ENCODE results near the gene EVX1. TPM values are rescaled to one million over a fixed set of nuclear protein-coding genes. Genes with fewer than 3 reads are reported as not detected.

The EVX1 gene
- total RNA-seq, 1 donor from 2014 or later, result not detected

DNA sequence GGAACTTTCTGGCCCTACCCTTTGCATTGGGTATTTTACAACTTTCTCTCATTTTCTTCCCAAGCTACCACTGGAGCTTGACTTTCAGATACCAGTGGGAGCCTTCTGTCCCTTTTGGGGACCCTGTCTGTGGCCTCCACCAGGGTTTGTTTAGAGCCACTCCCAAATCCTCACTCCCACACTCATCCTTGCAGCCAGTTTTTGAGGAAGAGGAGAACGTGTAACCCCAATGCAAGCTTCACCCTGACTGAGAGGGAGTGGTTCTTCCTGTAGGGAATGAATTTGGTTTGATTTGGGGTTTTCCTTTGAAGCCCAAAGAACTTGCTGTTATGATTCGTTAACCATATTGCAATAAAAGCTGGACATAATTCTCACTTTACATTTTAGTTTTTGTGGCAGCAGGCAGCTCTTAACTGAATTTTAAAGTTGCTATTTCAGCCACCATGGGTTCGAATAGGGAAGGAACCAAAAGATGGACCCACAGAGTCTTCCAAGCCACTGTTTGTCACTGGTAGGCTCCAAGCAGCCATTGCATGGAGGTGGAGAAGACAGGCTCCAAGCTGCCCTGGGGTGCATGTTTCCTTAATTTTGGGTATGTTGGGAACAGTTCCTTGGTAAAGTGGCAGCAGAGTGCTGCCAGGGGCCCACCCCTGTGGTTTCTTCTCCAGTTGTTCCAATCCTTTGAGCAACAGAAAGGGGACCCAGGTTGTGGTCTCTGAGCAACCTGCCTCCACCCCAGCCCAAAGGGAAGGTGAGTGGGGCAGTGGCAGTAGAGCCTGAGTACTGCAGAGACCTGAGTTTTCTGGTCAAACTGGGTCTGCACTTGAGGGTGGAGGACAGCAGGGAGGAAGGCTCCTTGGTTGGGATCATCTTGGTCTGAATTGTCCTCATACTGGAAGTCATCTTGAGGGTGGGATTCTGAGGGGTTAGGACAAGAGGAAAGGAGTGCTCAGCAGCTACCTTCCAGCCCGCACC lies 5.1 kb downstream of the EVX1 start:
- intact Hi-C loops (cut with micrococcal nuclease), result no loop called here

DNA sequence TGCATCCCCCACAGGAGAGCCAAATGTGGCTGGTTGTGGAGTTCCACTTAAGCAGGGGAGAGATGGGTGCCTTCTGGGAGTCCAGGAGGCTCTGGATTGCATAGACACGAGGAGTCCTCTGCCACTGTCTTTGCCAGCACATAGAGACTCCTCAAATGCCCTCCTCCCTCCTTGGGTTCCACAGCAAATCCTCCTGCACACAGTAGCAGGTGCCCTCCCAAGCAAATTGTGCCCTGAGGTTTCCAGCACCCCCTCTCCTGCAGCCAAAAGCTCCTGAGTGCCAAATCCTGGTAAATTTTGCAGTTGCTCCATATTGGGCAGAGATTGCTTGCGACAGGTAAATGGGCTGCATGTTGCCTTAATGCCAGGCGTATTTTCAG lies 5.8 kb downstream of the EVX1 start:
- intact Hi-C loops (cut with micrococcal nuclease), result no loop called here

DNA sequence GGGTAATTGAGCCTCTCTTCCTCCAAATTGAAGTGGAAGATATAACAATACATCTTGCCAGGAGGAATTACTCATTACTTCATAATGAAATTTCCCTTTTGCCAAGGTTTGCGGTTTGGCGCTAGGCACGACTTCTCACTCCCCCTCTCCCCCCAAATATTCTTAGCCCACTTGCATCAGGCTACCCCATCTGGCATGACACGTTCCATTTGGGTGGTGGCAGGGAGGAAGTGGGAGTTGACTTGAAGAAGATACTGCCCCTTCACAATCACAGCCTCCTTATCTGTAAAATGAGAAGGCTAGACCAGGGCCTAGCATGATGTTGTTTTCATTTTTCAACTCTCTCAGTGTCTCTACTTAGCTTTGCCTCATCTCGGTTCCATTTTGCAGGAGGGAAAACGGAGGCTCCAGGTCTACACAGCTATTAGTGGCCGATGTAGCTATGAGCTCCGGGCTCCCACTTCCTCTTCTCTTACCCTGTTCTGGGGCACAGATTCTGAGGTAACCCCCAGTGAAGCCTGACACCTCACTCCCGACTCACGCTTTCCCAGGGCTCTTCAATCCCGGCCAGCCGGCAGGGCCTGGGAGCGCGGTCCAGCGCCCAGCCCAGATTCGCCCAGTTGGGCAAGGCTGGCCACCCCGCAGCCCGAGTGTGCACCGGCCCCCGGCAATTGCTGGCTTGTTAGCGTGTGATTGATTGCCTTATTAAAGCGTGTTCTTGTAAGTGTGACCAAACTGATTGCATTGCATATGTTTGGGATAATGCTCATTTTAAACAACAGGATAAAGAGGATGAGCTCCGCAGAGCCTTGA lies 6.5 kb downstream of the EVX1 start:
- intact Hi-C loops (cut with micrococcal nuclease), result no loop called here

DNA sequence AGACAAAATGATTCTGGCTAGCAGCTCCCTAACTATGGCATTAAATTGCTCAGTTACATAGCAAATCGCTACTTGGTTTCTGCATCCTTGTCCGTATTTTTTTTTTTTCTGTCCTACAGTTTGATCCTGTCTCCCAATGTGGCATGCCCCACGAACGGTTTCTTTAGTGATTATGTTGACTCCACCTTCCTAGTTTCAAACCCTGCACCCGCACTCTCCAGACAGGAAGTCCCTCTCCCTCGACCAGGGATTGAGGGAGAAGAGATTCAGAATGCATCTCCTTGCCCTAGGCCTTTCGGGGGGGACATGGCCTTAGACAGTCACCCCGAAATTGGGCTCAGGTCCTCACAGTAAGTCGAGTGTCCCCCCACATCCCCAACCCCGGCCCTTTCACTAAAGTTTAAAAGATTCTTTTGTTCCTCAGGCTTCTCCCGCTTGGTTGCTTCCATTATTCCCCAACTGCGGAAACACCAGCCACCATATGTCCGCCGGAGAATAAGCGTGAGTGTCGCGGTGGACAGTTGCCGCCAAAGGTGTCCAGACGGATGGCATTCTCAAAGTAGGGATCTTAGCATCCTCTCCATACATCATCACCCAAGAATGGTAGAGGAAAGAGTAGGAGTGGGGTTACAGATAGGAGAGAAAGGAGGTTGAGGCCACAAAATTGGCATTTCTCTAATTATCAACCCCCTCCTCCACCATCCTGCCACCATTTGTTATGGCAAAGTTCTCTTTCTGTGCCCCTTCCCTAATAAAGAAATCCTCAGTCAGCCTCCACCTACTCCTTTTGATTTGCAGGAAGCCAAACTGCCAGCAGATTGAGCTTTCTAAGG lies 7.3 kb downstream of the EVX1 start:
- intact Hi-C loops (cut with micrococcal nuclease), result loop anchor here (5.0 kb wide), 2 partner anchors 158 to 1398 kb away; no protein-coding TSS in a partner anchor

DNA sequence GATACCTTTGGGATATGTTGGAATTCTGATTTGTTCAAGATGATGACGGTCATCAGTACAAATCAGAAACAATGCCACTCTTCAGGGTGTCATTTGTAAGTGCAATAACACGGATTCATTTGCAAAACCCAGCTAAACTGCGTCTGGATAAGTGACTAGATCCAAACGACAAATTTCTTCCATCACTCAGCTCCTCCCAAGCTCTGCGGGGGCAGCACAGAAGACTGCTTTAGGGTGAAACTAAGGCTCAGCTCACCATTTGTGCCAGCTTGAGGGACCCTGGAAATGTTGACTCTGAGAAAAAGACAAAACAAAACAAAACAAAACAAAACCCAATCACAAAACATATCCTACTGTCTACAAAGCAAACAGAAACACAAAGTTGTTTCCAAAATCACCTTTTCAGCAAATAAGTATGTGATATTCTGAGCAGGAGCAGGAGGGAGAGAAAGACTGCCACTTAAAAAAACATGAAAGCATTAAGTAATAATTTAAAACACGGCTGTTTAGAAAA lies 8.0 kb downstream of the EVX1 start:
- intact Hi-C loops (cut with micrococcal nuclease), result loop anchor here (5.0 kb wide), 2 partner anchors 158 to 1398 kb away; no protein-coding TSS in a partner anchor

DNA sequence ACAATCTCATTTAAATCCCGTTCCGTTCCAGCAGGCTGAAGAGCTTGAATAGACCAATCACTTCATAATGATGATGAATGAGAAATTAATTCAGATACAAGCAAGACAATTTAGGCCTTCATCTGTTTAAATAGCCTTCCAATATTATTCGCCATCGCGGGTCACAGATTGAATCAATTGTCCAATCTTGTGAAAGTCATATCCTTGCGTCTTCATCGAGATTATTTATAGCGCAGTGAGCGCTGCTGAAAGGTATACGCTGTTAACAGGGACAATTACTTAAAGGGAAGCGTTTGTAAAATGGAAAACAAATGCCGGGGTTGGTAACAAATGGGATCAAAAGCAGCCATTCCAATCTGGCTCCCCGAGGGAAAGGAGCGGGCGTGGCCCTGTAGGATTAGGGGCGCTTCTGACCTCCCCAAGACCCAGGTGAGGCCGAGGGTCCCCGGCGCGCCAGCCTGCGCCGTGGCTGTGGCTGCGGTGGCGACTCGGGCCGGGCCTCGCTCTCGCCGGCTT lies 8.6 kb downstream of the EVX1 start:
- intact Hi-C loops (cut with micrococcal nuclease), result loop anchor here (5.0 kb wide), 2 partner anchors 159 to 1399 kb away; no protein-coding TSS in a partner anchor

DNA sequence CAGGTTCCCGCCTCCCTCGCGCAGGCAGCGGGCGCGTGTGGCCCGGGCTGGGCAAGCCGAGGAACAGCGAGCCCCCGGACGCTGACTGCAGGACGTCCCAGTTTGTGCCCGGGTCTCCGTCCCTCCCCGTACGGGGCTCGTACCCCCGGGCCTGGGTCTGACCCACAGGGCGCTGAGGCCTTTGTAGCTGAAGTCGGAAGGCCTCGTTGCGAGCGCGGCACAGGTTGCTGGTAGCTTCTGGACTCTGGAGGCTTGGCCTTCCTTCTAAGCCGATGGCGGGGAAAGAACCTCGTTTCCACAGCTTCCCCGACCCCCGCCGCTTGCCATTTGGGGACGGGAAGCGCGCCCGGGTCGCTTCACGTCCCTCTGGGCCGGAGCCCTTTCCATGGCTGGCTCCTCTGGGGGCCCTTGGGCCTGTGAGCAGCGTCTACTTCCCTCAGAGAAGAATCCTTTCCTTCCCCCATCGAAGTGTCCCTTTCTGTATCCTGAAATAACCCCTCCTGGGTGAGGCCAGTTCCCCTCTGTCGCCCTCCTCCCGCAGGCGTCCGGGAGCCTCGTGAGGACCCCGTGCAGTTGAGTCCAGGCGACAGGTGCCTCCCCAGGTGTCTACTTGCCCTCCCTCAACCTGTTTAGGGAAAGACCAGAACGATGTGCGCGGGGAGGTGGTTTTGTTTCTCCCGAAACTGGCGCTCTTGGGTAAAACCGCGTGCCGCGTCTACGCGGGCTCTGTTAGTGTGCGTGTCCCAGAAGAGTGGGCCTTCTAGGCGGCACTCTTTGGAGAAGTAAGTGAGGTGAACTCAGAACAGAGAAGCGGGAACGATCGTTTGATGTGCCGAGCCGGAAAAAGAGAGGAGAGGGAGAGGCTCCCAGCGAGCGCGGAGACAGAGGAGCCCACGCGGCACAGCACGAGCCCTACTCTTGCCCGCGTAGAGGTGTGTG lies 9.3 kb downstream of the EVX1 start:
- intact Hi-C loops (cut with micrococcal nuclease), result loop anchor here (5.0 kb wide), 2 partner anchors 160 to 1400 kb away; no protein-coding TSS in a partner anchor

DNA sequence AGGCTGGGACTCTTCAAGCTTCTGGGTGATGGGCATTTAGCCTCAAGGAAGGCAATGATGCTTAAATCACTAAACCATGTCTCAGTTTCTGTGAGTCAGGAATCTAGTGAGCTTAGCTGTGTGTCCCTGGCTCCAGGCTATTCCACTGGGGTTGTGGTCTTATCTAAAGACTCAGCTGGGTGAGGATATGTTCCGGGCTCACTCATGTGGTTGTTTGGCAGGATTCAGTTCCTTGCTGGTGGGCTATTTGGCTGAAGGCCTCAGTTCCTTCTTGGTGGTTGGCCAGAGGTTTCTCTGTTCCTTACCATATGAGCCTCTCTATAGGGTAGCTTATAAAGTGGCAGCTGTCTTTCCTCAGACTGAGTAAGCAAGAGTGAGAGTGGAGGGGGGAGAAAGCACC lies 12.0 kb downstream of the EVX1 start:
- intact Hi-C loops (cut with micrococcal nuclease), result loop anchor here (5.0 kb wide), 2 partner anchors 162 to 1402 kb away; no protein-coding TSS in a partner anchor

DNA sequence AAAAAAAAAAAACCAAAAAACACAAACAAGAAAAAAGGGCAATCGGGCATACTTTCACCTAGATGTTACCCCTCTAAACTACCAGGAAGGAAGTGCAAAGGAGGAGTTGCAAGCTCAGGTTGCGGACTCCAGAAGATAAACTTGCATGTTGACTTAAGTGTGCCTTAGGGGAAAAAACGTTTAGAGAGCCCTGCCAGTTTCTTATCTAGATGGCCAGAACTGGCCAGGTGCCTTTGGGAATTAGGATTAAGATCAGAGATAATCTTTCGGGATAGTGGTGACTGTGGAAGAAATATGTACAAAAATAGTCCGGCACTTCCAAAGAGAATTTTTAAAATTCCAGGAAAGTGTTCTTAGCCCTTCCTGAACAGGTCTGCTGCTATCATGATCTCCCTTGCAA lies 17.6 kb downstream of the EVX1 start:
- intact Hi-C loops (cut with micrococcal nuclease), result no loop called here

DNA sequence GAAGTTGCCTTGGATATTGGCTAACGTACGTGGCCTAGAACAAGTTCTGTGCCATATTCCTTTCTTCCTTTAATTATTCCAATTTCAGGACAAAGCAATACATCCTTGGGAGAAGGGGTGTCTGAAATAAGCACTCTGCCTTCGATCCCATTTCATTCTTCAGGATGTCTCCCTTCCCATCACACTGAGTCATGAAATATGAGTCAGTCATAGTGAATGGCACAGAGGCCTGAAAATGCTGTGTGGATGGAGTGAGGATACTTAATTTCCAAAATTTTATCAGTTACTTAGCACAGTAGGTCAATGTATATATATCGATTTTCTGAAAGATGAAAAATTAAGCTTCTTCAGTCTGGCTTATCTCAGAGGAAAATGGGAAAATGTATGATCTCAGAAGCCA lies 19.5 kb downstream of the EVX1 start:
- intact Hi-C loops (cut with micrococcal nuclease), result no loop called here

DNA sequence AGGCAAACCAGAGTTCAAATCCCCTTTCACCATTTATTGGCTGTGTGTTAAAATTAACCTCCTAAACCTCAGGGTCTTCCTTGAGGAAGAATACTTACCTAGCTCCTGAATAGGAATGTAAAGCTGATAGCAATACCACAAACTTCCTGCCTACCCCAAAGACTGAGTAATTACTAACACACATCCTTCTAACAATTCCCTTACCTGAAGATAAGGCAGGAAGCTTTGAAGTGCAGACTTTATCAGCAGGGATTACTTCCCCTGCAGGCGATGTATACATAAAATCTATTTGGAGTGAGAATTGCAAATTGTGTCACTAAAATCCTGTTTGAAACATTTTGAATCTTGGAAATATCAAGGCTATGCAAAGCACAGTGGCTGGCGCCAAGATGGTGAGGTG lies 21.2 kb downstream of the EVX1 start:
- intact Hi-C loops (cut with micrococcal nuclease), result no loop called here

DNA sequence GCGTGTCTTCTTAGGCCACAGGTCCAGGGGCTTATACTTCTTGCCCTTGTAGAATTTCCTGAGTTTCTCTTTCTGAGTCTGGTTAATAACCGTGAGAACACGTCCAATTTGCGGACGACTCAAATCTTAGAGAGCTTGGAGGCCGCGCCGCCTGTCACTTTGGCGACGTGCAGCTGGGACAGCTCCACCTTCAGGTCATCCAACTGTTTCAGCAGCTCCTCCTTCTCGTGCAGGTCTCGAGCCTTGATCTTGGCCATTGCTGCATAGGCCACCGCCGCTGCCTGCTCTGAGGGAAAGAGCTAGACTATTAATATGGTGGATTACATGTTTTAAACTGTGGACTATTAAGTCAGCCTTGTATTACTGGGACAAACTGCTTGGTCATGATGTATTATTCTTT lies 26.9 kb downstream of the EVX1 start:
- intact Hi-C loops (cut with micrococcal nuclease), result no loop called here

DNA sequence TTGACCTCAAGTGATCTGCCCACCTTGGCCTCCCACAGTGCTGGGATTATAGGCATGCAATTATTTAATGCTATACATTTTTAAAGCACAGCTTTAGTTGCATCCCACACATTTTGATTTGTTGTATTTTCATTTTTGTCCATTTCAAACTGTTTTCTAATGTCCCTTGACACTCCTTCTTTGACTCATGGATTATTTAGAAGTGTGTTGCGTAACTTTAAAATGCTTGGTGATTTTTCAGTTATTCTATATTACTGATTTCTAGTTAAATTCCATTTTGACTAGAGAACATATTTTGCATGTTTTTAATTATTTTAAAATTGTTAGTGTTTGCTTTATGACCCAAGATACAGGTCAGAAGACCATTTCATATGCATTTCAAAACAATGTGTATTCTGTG lies 28.8 kb downstream of the EVX1 start:
- intact Hi-C loops (cut with micrococcal nuclease), result no loop called here

DNA sequence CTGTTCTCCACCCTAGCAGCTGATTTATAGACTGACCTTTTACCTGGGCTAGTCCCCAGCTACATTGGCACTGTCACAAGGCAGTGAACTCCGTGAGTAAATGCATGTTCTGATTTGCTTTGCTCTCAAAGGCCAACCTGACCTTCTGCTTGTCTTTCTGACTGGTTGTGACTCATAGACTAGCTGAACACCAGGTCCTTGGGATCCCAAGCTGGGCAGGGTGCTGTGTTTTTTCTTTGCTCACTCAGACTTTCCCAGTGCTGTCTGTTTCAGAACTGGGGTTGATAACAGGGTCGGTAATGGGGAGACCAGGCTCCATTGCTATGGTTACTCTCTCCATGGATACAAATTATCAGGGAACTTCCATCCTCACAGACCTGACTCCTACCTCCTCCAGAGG lies 35.0 kb downstream of the EVX1 start:
- intact Hi-C loops (cut with micrococcal nuclease), result no loop called here

DNA sequence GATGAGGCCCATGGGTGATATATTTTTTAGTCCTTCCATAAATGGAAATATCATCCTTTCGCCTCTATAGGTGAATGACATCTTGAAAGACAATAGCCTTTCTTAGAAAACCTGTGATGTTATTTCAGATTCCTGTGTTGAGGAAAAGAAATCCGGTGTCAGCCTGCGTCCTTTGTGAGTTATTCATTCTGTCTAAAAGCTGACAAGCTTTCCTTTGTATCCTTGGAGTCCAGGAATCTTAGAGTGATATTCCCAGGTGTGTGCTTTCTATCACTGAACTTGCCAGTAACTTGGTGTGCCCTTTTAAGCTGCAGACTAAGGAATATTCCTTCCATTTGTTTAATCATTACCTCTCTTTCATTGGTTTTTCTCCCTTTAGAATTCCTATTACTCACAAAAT lies 41.0 kb downstream of the EVX1 start:
- intact Hi-C loops (cut with micrococcal nuclease), result no loop called here

DNA sequence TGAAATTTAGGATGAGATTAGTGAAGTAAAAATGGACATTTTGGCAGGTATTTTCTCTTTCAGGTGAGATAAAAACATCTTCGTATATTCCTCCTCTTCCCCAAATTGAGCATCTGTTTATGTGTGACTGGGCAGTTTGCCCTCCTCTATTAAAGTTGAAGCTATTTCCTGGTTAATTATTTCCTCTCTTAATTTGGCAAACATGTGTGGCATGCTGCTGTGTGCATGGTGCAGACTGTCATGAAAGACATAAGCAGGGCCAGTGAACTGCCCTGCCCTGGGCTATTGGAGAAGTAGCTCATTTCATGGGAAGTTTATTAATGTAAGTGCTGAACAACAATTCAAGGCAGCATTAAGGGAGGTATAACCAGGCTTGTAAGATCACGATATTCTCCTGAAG lies 52.6 kb downstream of the EVX1 start:
- intact Hi-C loops (cut with micrococcal nuclease), result no loop called here

DNA sequence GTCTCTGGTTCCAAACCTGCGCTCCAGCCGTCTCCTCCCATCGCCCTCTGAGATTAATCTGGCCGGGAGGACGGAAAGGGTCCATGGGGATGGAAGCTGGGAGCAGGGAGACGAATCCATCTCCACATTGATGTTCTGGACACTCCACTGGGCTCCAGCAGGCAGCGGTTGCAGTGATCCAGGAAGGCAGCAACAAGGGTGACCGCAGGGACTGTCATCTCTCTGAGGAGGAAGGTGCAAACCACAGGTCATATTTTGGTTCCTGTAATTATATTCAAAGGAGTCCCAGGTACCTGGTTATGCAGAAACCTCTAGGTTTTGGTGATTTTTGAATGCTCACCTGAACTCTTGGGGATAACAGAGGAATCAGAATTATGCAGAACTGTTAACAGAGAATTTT lies 54.8 kb downstream of the EVX1 start:
- intact Hi-C loops (cut with micrococcal nuclease), result no loop called here

Measured in T-helper 1 cell treated with Interleukin-12 subunit alpha and Interleukin-12 subunit beta and Interleukin-4 antibody, amounts not matched to agents 30 ng/mL and 1 ng/mL, for 36 hours (primary cell).